ENCODE results near the gene HOXA2.

DNA sequence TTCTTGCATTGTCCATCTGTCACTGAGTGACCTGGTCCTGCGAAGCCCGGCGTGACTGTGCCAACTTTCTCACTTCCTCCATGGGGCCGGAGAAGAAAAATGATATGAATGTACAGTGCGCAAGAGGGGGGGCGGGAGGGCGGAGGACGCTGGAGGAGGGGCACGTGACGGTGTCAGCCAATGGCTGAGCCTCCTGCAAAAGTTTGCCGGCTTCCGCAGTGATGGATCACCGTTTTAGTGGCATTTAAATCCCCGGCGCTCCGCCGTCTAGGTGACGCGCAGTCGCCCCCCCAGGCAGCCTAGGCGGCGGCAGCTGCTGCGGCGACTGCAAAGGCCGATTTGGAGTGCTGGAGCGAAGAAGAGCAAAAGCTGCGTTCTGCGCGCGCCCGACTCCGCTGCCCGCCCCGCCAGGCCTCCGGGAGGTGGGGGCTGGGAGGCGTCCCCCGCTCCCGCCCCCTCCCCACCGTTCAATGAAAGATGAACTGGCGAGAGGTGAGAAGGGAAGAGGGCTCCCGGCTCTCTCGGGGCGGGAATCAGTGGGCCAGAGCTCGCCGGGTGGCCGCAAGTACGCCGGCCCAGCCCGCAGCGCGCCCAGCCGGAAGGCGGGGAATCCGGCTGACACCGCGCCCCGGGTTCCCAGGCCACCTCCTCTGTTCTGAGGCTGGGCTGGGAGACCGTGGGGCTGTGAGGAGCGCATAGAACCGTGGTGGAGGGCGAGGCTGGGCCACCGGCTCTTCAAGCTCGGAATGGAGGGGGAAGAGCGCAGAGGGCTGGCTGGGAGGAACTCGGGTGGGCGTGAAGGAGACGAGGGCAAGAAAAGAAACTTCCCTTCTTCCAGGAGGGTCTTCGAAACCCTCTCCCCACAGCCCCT lies 6.4 kb downstream of the HOXA2 start, which contains the start of gene HOXA1:
- TF ChIP-seq, protein P1, sequence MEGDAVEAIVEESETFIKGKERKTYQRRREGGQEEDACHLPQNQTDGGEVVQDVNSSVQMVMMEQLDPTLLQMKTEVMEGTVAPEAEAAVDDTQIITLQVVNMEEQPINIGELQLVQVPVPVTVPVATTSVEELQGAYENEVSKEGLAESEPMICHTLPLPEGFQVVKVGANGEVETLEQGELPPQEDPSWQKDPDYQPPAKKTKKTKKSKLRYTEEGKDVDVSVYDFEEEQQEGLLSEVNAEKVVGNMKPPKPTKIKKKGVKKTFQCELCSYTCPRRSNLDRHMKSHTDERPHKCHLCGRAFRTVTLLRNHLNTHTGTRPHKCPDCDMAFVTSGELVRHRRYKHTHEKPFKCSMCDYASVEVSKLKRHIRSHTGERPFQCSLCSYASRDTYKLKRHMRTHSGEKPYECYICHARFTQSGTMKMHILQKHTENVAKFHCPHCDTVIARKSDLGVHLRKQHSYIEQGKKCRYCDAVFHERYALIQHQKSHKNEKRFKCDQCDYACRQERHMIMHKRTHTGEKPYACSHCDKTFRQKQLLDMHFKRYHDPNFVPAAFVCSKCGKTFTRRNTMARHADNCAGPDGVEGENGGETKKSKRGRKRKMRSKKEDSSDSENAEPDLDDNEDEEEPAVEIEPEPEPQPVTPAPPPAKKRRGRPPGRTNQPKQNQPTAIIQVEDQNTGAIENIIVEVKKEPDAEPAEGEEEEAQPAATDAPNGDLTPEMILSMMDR (IDR thresholded peaks at IDR 0.05; ENCODE audit: low read depth, low read length), result peak; percentile 7; the same call in 1 of the 2 replicates
- TF ChIP-seq EZH2phosphoT487 (IDR thresholded peaks at IDR 0.05; ENCODE audit: low read depth), result no peak

Measured in OCI-LY3 (cell line).